ENCODE results near the gene ACSL5.
"Not testable (repeated sequence)": the region's sequence is repeated elsewhere in the genome, so short reads cannot be mapped to it uniquely, and the experiment has no call there.

ACSL5 gene

DNA sequence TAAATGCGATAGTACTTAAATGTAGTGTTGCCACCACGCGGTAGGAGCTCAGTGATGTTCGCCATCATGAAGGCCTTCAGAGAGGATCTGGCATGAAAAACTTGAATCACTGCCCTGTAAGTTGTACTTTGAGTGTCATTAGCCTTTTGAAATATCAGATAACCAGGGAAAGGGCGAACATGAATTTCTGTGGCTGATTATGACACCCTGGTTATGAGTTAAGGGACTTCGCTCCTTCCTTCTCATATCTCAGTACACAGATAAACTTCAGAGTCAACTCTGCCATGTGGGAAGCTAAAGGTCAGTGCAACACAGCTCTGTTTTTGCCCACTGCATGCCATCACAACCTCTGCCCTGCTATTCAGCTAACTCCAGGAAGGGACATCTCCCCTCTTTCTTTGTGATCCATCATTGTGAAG is 8.9 kb upstream of the ACSL5 start:
- Histone ChIP-seq H3K4me1 (ENCODE audit: control insufficient read depth, insufficient read depth, low read length) (no peaks in the 10 kb centered on the region), H3K9me3 (ENCODE audit: control insufficient read depth, low read length) (no peaks in the 10 kb centered on the region), H3K27me3 (ENCODE audit: control insufficient read depth, insufficient read depth, low read length, poor library complexity, severe bottlenecking) (no peaks in the 10 kb centered on the region), H3K4me3 (ENCODE audit: insufficient read depth, low read depth, low read length) (no peak overlapping the region), H3K27ac (ENCODE audit: insufficient read depth, low read depth, low read length, poor library complexity, severe bottlenecking) (no peak overlapping the region), H3K36me3 (ENCODE audit: control insufficient read depth, insufficient read depth, low read length) (no peaks in the 10 kb centered on the region)
- WGBS, 2 experiments, result 97% methylated on average over 6 of the region's 6 CpGs

GRCh38 chr10:112365451-112365850 is 8.5 kb upstream of the ACSL5 start:
- H3K36me3 ChIP-seq (ENCODE audit: control insufficient read depth, insufficient read depth, low read length), result no peaks in the 10 kb centered on the region
- WGBS, 2 experiments, result 88 to 90% methylated on average over 6 of the region's 6 CpGs
- H3K27me3 ChIP-seq (ENCODE audit: control insufficient read depth, insufficient read depth, low read length, poor library complexity, severe bottlenecking), result no peaks in the 10 kb centered on the region
- no peak overlapping the region for H3K27ac ChIP-seq (ENCODE audit: insufficient read depth, low read depth, low read length, poor library complexity, severe bottlenecking)
- no peaks in the 10 kb centered on the region for H3K4me1 ChIP-seq (ENCODE audit: control insufficient read depth, insufficient read depth, low read length)
- H3K4me3 ChIP-seq (ENCODE audit: insufficient read depth, low read depth, low read length), result no peak overlapping the region
- H3K9me3 ChIP-seq (ENCODE audit: control insufficient read depth, low read length), result no peaks in the 10 kb centered on the region

DNA sequence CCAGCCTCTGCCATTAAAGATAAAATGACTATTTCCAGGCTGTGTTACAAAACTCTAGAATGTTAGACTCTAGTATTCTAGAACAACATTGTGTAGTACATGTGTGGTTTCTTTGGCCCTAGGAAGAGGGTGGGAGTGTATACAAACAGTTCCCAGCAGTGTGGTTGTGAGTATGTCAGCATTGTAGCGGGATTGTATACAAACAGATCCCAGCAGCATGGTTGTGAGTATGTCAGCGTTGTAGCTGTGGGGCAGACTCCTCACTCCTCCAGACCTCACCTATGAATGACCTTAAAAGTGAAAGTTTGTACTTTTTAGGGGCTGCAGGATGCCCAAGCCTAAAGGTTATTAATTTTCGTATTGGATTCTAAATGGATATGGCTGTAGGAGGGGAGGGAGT is 6.9 kb upstream of the ACSL5 start:
- Histone ChIP-seq H3K4me1 (ENCODE audit: control insufficient read depth, insufficient read depth, low read length) (no peaks in the 10 kb centered on the region), H3K9me3 (ENCODE audit: control insufficient read depth, low read length) (no peaks in the 10 kb centered on the region), H3K27ac (ENCODE audit: insufficient read depth, low read depth, low read length, poor library complexity, severe bottlenecking) (no peak overlapping the region), H3K4me3 (ENCODE audit: insufficient read depth, low read depth, low read length) (no peak overlapping the region), H3K27me3 (ENCODE audit: control insufficient read depth, insufficient read depth, low read length, poor library complexity, severe bottlenecking) (no peaks in the 10 kb centered on the region), H3K36me3 (ENCODE audit: control insufficient read depth, insufficient read depth, low read length) (no peaks in the 10 kb centered on the region)
- WGBS, 2 experiments, result 91 to 95% methylated on average over 3 of the region's 3 CpGs

DNA sequence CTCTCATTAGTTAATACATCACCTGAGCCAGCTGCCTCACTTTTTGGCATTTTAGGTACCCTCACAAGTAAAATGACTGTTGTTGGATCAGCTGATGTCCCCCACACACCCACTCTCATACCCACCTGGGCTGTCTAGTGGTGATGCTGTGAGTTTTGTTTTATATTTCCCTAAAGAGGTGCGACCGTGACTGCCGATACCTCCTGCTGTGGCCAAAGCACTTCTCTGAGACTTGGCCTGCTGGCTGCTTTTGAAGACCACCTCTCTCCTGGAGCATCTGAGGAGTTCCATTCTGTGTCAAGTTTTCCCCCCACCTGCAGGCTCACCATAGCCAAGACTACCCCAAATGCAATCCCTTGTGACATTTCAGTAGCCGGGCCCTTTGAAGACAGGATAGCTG is 6.4 kb upstream of the ACSL5 start:
- H3K9me3 ChIP-seq (ENCODE audit: control insufficient read depth, low read length), result no peaks in the 10 kb centered on the region
- no peak overlapping the region for H3K4me3 ChIP-seq (ENCODE audit: insufficient read depth, low read depth, low read length)
- 89 to 94% methylated on average over 4 of the region's 4 CpGs for WGBS, 2 experiments

GRCh38 chr10:112369495-112370423 is 4.2 kb upstream of the ACSL5 start:
- H3K4me1 ChIP-seq (ENCODE audit: control insufficient read depth, insufficient read depth, low read length), result no peaks in the 10 kb centered on the region
- no peaks in the 10 kb centered on the region for H3K27me3 ChIP-seq (ENCODE audit: control insufficient read depth, insufficient read depth, low read length, poor library complexity, severe bottlenecking)
- H3K4me3 ChIP-seq (ENCODE audit: insufficient read depth, low read depth, low read length), result no peak overlapping the region
- H3K27ac ChIP-seq (ENCODE audit: insufficient read depth, low read depth, low read length, poor library complexity, severe bottlenecking), result no peak overlapping the region
- H3K9me3 ChIP-seq (ENCODE audit: control insufficient read depth, low read length), result no peaks in the 10 kb centered on the region
- H3K36me3 ChIP-seq (ENCODE audit: control insufficient read depth, insufficient read depth, low read length), result no peaks in the 10 kb centered on the region
- whole genome bisulfite sequencing, 2 experiments, result 94 to 95% methylated on average over 40 of the region's 40 CpGs

More for the DNA sequence above, 6.4 kb upstream of the ACSL5 start:
- Histone ChIP-seq H3K36me3 (ENCODE audit: control insufficient read depth, insufficient read depth, low read length) (no peaks in the 10 kb centered on the region), H3K27ac (ENCODE audit: insufficient read depth, low read depth, low read length, poor library complexity, severe bottlenecking) (no peak overlapping the region), H3K27me3 (ENCODE audit: control insufficient read depth, insufficient read depth, low read length, poor library complexity, severe bottlenecking) (no peaks in the 10 kb centered on the region), H3K4me1 (ENCODE audit: control insufficient read depth, insufficient read depth, low read length) (no peaks in the 10 kb centered on the region)

DNA sequence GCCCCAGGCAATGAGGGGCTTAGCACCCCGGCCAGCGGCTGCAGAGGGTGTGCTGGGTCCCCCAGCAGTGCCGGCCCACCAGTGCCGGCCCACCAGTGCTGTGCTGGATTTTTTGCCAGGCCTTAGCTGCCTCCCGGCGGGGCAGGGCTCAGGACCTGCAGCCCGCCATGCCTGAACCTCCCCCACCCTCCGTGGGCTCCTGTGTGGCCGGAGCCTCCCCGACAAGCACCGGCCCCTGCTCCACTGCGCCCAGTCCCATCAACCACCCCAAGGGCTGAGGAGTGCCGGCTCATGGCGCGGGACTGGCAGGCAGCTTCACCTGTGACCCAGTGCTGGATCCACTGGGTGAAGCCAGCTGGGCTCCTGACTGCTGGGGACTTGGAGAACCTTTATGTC is 3.5 kb upstream of the ACSL5 start:
- WGBS, 2 experiments, result 95% methylated on average over 15 of the region's 15 CpGs
- H3K27me3 ChIP-seq (ENCODE audit: control insufficient read depth, insufficient read depth, low read length, poor library complexity, severe bottlenecking), result no peaks in the 10 kb centered on the region
- no peak overlapping the region for H3K27ac ChIP-seq (ENCODE audit: insufficient read depth, low read depth, low read length, poor library complexity, severe bottlenecking)
- H3K36me3 ChIP-seq (ENCODE audit: control insufficient read depth, insufficient read depth, low read length), result no peaks in the 10 kb centered on the region
- no peaks in the 10 kb centered on the region for H3K4me1 ChIP-seq (ENCODE audit: control insufficient read depth, insufficient read depth, low read length)
- no peak overlapping the region for H3K4me3 ChIP-seq (ENCODE audit: insufficient read depth, low read depth, low read length)
- no peaks in the 10 kb centered on the region for H3K9me3 ChIP-seq (ENCODE audit: control insufficient read depth, low read length)

GRCh38 chr10:112371326-112371725 is 2.6 kb upstream of the ACSL5 start:
- not testable (repeated sequence) for H3K4me1 ChIP-seq (ENCODE audit: control insufficient read depth, insufficient read depth, low read length); H3K9me3 ChIP-seq (ENCODE audit: control insufficient read depth, low read length); H3K27ac ChIP-seq (ENCODE audit: insufficient read depth, low read depth, low read length, poor library complexity, severe bottlenecking); H3K4me3 ChIP-seq (ENCODE audit: insufficient read depth, low read depth, low read length); H3K36me3 ChIP-seq (ENCODE audit: control insufficient read depth, insufficient read depth, low read length); H3K27me3 ChIP-seq (ENCODE audit: control insufficient read depth, insufficient read depth, low read length, poor library complexity, severe bottlenecking)
- 94 to 95% methylated on average over 13 of the region's 13 CpGs for WGBS, 2 experiments

GRCh38 chr10:112372182-112372810 is 1.6 kb upstream of the ACSL5 start:
- not testable (repeated sequence) for H3K27me3 ChIP-seq (ENCODE audit: control insufficient read depth, insufficient read depth, low read length, poor library complexity, severe bottlenecking); H3K36me3 ChIP-seq (ENCODE audit: control insufficient read depth, insufficient read depth, low read length); H3K4me1 ChIP-seq (ENCODE audit: control insufficient read depth, insufficient read depth, low read length); H3K27ac ChIP-seq (ENCODE audit: insufficient read depth, low read depth, low read length, poor library complexity, severe bottlenecking); H3K4me3 ChIP-seq (ENCODE audit: insufficient read depth, low read depth, low read length); H3K9me3 ChIP-seq (ENCODE audit: control insufficient read depth, low read length)
- WGBS, 2 experiments, result 89% methylated on average over 10 to 11 of the region's 11 CpGs

GRCh38 chr10:112374724-112375541 is 1.0 kb downstream of the ACSL5 start:
- Histone ChIP-seq H3K4me3 (ENCODE audit: insufficient read depth, low read depth, low read length) (no peak overlapping the region), H3K36me3 (ENCODE audit: control insufficient read depth, insufficient read depth, low read length) (no peaks in the 10 kb centered on the region), H3K4me1 (ENCODE audit: control insufficient read depth, insufficient read depth, low read length) (no peaks in the 10 kb centered on the region), H3K27ac (ENCODE audit: insufficient read depth, low read depth, low read length, poor library complexity, severe bottlenecking) (no peak overlapping the region), H3K27me3 (ENCODE audit: control insufficient read depth, insufficient read depth, low read length, poor library complexity, severe bottlenecking) (no peaks in the 10 kb centered on the region), H3K9me3 (ENCODE audit: control insufficient read depth, low read length) (no peaks in the 10 kb centered on the region)
- WGBS, 2 experiments, result 80 to 85% methylated on average over 8 of the region's 8 CpGs
